ENCODE data around the gene HARBI1.

The HARBI1 gene

DNA sequence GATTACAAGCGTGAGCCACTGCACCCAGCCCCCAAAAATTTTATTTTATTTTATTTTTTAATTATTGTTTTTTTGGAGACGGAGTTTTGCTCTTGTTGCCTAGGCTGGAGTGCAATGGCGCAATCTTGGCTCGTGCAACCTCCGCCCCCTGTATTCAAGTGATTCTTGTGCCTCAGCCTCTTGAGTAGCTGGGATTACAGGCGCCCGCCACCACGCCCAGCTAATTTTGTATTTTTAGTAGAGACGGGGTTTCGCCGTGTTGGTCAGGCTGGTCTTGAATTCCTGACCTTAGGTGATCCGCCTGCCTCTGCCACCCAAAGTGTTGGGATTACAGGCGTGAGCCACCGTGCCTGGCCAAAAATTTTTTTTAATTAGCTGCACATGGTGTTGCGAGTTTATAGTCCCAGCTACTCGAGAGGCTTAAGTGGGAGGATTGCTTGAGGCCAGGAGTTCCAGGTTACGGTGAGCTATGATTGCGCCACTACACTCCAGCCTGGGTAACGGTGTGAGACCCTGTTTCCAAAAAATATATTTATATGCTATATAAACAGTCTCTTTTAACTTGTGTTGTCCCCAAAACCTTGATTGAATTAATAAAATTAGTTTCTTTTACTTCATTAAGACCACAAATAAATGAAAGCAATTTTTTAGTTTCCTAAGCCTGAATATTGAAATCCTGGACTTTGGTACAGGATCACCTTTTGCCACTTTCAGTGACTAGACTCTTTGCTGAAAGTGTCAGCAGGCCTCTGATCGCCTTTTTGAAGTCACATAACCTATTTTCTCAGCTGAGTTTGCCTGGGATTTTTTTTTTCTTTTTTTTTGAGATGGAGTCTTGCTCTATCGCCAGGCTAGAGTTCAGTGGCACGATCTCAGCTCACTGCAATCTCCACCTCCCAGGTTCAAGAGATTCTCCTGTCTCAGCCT lies 16.5 kb upstream of the HARBI1 start:
- no peak for DNase-seq

- DNase-seq: no peak
Measured at GRCh38 chr11:46632502-46632901, 15.5 kb upstream of the HARBI1 start.

DNA sequence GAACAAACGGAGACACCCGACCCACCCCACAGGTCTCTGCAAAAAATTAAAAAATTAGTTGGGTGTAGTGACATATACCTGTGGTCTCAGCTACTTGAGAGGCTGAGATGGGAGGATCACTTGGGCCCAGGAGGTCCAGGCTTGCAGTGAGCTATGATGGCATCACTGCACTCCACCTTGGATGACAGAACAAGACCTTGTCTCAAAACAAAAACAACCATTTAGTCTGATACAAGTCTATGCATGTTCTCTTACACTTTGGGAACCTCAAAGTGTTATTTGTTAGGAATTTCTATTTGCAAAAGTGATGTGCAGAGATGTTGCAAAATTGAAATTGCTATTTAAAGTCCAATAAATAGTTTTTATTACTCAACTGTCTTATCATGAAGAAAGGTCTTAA lies 14.6 kb upstream of the HARBI1 start:
- DNase-seq: no peak

DNA sequence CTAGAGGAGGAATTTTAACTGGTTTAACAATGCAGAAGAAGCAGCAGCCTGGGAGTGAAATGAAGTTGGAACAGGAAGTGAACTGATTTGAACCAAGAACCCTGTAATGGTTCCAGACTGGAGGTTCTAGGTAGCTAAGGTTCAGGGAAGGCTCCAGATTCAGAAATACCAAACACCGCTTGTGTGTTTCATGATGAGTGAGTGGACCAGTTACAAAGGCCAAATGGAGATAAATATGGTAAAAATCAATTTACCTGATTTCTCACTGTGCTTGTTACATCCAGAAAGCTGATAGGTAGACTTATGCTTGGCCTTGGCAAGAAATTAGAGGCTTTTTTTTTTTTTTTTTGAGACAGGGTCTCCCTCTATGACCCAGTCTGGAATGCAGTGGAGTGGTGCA lies 13.2 kb upstream of the HARBI1 start:
- DNase-seq: no peak

DNA sequence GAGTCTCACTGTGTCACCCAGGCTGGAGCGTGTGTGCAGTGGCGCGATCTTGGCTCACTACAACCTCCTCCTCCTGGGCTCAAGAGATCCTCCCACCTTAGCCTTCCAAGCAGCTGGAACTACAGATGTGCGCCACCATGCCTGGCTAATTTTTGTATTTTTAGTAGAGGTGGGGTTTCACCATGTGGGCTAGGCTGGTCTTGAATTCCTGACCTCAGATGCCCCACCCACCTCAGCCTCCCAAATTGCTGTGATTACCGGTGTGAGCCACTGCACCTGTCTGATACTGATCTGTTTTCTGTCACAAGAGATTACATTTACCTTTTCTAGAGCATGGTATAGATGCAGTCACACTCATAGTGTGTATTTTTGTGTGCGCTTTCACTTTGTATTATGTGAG lies 11.9 kb upstream of the HARBI1 start:
- no peak for DNase-seq

- no peak for DNase-seq
Measured at GRCh38 chr11:46625406-46625805, 8.4 kb upstream of the HARBI1 start.

DNA sequence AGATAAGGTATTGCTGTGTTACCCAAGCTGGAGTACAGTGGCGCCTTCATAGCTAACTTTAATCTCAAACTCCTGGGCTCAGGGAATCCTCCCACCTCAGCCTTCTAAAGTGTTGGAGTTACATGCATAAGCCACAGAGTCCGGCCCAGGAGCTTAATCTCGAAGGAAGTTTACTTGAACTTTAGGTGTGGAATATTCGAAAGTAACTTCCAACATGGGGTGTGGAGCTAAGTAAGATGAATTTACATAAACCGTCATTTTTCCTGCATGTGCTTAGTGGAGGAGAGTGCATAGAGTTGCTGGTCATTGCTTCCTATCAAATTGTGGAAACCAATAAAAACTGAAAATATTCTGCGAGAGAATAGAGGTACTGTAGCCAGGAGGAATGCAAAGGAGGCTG lies 1.8 kb upstream of the HARBI1 start:
- DNase-seq: no peak

DNA sequence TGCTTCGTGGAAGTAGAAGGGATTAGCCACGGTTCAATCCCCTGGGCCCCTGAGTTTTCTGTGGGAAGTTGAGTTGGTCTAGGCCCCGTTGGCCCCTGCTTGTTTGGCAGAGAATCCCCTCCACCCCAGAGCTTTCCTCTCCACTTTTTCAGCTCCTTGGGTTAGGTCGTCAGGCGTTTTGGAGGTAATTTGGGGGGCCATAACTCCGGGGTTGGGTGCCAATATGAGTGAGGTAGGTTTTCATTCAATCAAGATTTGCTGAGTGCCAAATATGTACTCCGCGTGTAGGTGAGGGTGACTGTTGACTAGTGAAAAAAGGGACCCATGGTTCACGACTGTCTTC lies 916 bp upstream of the HARBI1 start:
- DNase-seq: no peak

DNA sequence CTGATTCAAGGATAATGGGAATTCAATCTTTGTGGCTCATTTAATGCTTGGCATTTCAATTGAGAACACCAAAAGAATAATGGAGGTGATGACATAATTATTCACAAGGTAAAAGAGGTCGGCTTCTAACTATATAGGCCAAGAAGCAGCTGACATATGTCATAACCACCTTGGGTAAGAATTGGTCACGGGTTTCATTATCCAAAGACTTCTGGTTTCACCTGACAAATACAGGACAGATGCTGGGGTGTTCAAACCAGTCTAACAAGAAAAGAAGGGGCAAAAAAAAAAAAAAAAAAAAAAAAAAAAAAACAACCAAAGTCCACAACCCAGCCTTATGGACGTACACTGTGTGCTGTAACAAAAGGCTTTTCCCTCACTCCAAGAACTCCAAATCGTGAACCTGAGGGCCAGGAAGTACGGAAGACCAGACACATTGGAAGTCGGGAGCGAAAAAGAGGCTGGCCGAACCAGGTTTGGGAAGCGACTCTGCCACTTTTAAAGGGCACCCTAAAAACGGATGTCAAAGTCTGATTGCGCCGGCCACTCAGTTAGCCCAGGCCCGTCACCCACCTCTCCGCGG lies 385 bp downstream of the HARBI1 start:
- no peak for DNase-seq

DNA sequence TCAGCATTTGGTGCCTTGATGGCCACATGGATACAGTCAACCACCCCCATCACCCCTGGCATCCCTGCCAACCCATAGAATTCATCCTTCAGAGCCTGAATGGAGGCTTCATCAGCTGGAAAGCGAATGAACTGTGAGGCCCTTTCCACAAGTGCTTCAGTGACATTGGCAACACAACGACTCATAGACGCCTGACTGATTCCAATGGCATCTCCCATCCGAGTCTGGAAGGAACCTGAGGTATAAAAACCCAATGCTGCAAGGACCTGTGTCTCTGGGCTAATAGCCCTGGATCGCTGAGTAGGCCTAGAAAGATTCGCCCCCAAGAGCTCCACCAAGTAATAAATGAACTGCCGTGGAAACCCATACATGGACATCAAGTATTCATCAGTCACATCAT lies 1.3 kb downstream of the HARBI1 start:
- DNase-seq: no peak

DNA sequence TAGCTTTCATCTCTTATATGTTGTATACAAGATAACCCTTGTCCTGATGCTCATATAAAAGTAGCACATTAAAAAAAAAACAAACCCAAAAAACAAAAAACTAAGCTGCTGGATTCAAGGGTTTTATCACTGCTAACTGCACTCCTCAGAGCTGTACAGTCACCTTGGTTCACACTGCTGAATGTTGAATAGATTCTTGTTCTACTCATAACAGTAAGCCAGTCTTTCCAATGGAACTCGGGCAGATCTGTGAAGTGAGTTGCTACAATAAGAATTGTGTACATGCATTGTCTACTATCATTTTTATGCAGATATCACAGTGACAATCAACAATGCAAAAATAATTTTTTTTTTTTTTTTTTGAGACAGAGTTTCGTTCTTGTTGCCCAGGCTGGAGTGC lies 4.7 kb downstream of the HARBI1 start:
- no peak for DNase-seq

- DNase-seq: no peak
Measured at GRCh38 chr11:46611526-46612304, 5.3 kb downstream of the HARBI1 start.

GRCh38 chr11:46609386-46609785 lies 7.6 kb downstream of the HARBI1 start:
- no peak for DNase-seq

- DNase-seq: no peak
Measured at GRCh38 chr11:46607516-46607915, 9.5 kb downstream of the HARBI1 start.

GRCh38 chr11:46604796-46605195 lies 12.2 kb downstream of the HARBI1 start:
- DNase-seq: no peak

- DNase-seq: no peak
Measured at GRCh38 chr11:46603704-46604308, 13.2 kb downstream of the HARBI1 start.

- no peak for DNase-seq
Measured at GRCh38 chr11:46601129-46601528, 15.9 kb downstream of the HARBI1 start.

GRCh38 chr11:46600194-46600960 lies 16.6 kb downstream of the HARBI1 start:
- DNase-seq: no peak

- no peak for DNase-seq
Measured at GRCh38 chr11:46599340-46600193, 17.5 kb downstream of the HARBI1 start.

GRCh38 chr11:46597609-46598219 lies 19.3 kb downstream of the HARBI1 start:
- no peak for DNase-seq

- no peak for DNase-seq
Measured at GRCh38 chr11:46597155-46597554, 19.9 kb downstream of the HARBI1 start.

Measured in activated CD4-positive, alpha-beta T cell treated with anti-CD3 and anti-CD28 coated beads for 4 hours (primary cell).